OCI-LY3 (cell line): ENCODE measurements around the gene SNRNP40.

Experiments
- H2AFZ ChIP-seq: fragments of 200-600, 300-600 bp; shearing (Covaris generic); 2 replicates; pipeline ENCODE4 v1.6.0; 2014; ENCODE audit warnings: antibody characterized with exemption, low read depth, low read length
- H3K27ac ChIP-seq: fragments of 200-600, 300-600 bp; sonication (generic); 2 replicates; pipeline ENCODE4 v1.5.1; 2014; ENCODE audit warnings: mild to moderate bottlenecking, low read length, moderate library complexity, mixed read lengths
- H3K27me3 ChIP-seq: fragments of 200-600, 300-600 bp; sonication (generic); 2 replicates; pipeline ENCODE4 v1.6.1; 2014; ENCODE audit warnings: low read depth, low read length, mixed read lengths
- H3K36me3 ChIP-seq: fragments of 200-600, 300-600 bp; sonication (generic); replicated peaks from 2 replicates; pipeline ENCODE3; 2014; ENCODE audit warnings: low read depth, low read length, mixed read lengths
- H3K4me1 ChIP-seq: fragments of 300-600, 200-600 bp; sonication (generic); 2 replicates; pipeline ENCODE4 v1.6.1; 2014; ENCODE audit warnings: low read length, mixed read lengths
- H3K4me2 ChIP-seq: fragments of 200-600, 300-600 bp; sonication (generic); 2 replicates; pipeline ENCODE4 v1.6.1; 2014; ENCODE audit warnings: low read length, mixed read lengths
- H3K4me3 ChIP-seq: fragments of 300-600, 200-600 bp; sonication (generic); 2 replicates; pipeline ENCODE4 v1.5.1; 2014; ENCODE audit warnings: antibody characterized with exemption, mild to moderate bottlenecking, low read length, moderate library complexity
- H3K79me2 ChIP-seq: fragments of 300-600, 200-600 bp; shearing (Covaris generic); 2 replicates; pipeline ENCODE4 v1.6.1; 2014; ENCODE audit warnings: mild to moderate bottlenecking, low read length, mixed read lengths
- H3K9ac ChIP-seq: fragments of 300-600, 200-600 bp; shearing (Covaris generic); 2 replicates; pipeline ENCODE4 v1.6.0; 2014; ENCODE audit warnings: mild to moderate bottlenecking, low read length, moderate library complexity
- H3K9me3 ChIP-seq: fragments of 200-600, 300-600 bp; shearing (Covaris generic); 2 replicates; pipeline ENCODE4 v1.6.1; 2014; ENCODE audit warnings: low read length, mixed read lengths; ENCODE audit not compliant: insufficient read depth
- H4K20me1 ChIP-seq: fragments of 200-600, 300-600 bp; sonication (generic); 2 replicates; pipeline ENCODE4 v1.6.1; 2016; ENCODE audit warnings: low read length, mixed read lengths; ENCODE audit not compliant: insufficient read depth
- CTCF ChIP-seq: fragments of 200-600, 300-600 bp; sonication (generic); IDR thresholded peaks from 2 replicates; pipeline ENCODE4 v1.5.1; 2014; ENCODE audit warnings: antibody characterized with exemption, low read length, low read depth
- EZH2phosphoT487 ChIP-seq: fragments of 200-600 bp; shearing (Covaris generic); IDR thresholded peaks from 2 replicates; pipeline ENCODE4 v1.6.1; 2018; ENCODE audit warnings: antibody characterized with exemption, mixed run types, low read depth

SNRNP40 gene

GRCh38 chr1:31335007-31335406 lies 38.4 kb upstream of the SNRNP40 start:
- Histone ChIP-seq H3K4me2 (no peak overlapping the region), H2AFZ (no peak overlapping the region), H3K9ac (no peak overlapping the region), H3K27me3 (no peaks in the 10 kb centered on the region), H3K9me3 (no peaks in the 10 kb centered on the region), H3K36me3 (no peaks in the 10 kb centered on the region), H3K4me1 (no peaks in the 10 kb centered on the region), H3K4me3 (no peak overlapping the region), H3K79me2 (no peaks in the 10 kb centered on the region), H4K20me1 (no peaks in the 10 kb centered on the region), H3K27ac (no peak overlapping the region)
- TF ChIP-seq CTCF (peak; percentile 33), EZH2phosphoT487 (no peak)

- no peaks in the 10 kb centered on the region for H3K36me3 ChIP-seq
- H3K4me2 ChIP-seq = no peak overlapping the region
- no peak overlapping the region for H3K4me3 ChIP-seq
- no peaks in the 10 kb centered on the region for H3K4me1 ChIP-seq
- H2AFZ ChIP-seq = no peak overlapping the region
- H4K20me1 ChIP-seq = no peaks in the 10 kb centered on the region
- H3K9me3 ChIP-seq = no peaks in the 10 kb centered on the region
- H3K79me2 ChIP-seq = no peaks in the 10 kb centered on the region
- TF ChIP-seq EZH2phosphoT487 (no peak), CTCF (no peak)
- no peaks in the 10 kb centered on the region for H3K27me3 ChIP-seq
- no peak overlapping the region for H3K27ac ChIP-seq
- H3K9ac ChIP-seq = no peak overlapping the region
These were observed 30.8 kb upstream of the SNRNP40 start for GRCh38 chr1:31327381-31327780.

GRCh38 chr1:31326461-31326860 lies 29.9 kb upstream of the SNRNP40 start:
- TF ChIP-seq CTCF (no peak), EZH2phosphoT487 (no peak)
- no peak overlapping the region for H3K4me2 ChIP-seq
- H3K27ac ChIP-seq = no peak overlapping the region

GRCh38 chr1:31324992-31325391 lies 28.4 kb upstream of the SNRNP40 start:
- H3K4me2 ChIP-seq = no peak overlapping the region
- no peak for TF ChIP-seq CTCF
- TF ChIP-seq EZH2phosphoT487 = no peak
- no peak overlapping the region for H3K27ac ChIP-seq
- no peaks in the 10 kb centered on the region for H3K4me1 ChIP-seq
- H3K9me3 ChIP-seq = no peaks in the 10 kb centered on the region
- no peak overlapping the region for H3K4me3 ChIP-seq
- no peak overlapping the region for H3K9ac ChIP-seq
- no peaks in the 10 kb centered on the region for H3K79me2 ChIP-seq
- no peaks in the 10 kb centered on the region for H3K27me3 ChIP-seq
- H4K20me1 ChIP-seq = no peaks in the 10 kb centered on the region
- H3K36me3 ChIP-seq = peaks cover 2% of the 10 kb centered on the region
- H2AFZ ChIP-seq = no peak overlapping the region

More at GRCh38 chr1:31326461-31326860, 29.9 kb upstream of the SNRNP40 start:
- no peaks in the 10 kb centered on the region for H4K20me1 ChIP-seq
- no peaks in the 10 kb centered on the region for H3K27me3 ChIP-seq
- H2AFZ ChIP-seq = no peak overlapping the region
- no peak overlapping the region for H3K4me3 ChIP-seq
- no peaks in the 10 kb centered on the region for H3K9me3 ChIP-seq
- H3K4me1 ChIP-seq = no peaks in the 10 kb centered on the region
- H3K9ac ChIP-seq = no peak overlapping the region
- no peaks in the 10 kb centered on the region for H3K79me2 ChIP-seq
- H3K36me3 ChIP-seq = no peaks in the 10 kb centered on the region
